ENCODE results near the gene TNFRSF9.

DNA sequence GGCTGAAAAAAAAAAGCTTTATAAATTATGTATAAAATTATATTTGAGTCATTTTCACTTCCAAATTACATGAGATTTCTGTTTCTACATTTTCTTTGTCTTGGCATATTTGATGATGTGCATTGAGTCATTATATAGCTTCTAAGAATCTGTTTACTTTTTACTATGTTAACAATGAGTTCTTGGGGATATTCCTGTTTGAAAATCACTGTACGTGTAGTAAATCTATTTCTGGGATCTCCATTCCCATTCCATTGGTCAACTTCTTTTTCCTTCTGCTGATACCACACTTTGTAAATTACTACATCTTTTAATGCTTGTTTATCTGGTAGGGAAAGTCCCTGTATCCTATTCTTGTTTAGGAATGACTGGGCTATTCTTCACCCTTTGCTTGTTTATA lies 43.6 kb downstream of the TNFRSF9 start:
- TF ChIP-seq POLR2A (IDR thresholded peaks at IDR 0.05), result no peak
- TF ChIP-seq, protein P1, sequence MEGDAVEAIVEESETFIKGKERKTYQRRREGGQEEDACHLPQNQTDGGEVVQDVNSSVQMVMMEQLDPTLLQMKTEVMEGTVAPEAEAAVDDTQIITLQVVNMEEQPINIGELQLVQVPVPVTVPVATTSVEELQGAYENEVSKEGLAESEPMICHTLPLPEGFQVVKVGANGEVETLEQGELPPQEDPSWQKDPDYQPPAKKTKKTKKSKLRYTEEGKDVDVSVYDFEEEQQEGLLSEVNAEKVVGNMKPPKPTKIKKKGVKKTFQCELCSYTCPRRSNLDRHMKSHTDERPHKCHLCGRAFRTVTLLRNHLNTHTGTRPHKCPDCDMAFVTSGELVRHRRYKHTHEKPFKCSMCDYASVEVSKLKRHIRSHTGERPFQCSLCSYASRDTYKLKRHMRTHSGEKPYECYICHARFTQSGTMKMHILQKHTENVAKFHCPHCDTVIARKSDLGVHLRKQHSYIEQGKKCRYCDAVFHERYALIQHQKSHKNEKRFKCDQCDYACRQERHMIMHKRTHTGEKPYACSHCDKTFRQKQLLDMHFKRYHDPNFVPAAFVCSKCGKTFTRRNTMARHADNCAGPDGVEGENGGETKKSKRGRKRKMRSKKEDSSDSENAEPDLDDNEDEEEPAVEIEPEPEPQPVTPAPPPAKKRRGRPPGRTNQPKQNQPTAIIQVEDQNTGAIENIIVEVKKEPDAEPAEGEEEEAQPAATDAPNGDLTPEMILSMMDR (IDR thresholded peaks at IDR 0.05), result no peak
- TF ChIP-seq POLR2AphosphoS5 (IDR thresholded peaks at IDR 0.05), result no peak

Measured in breast epithelium (tissue), 3 donors.